A549 (cell line): Measurements from ENCODE around the gene HNRNPA1. TPM values are rescaled to one million over a fixed set of nuclear protein-coding genes. Genes with fewer than 3 reads are reported as not detected.

Experiments used
- ATAC-seq, 2 experiments: fragments of 200-7000 bp in 1 of 2; fragments of >200 bp in 1 of 2; cut with Nextera tagmentation in 1 of 2; cut with Tn5 transposase in 1 of 2; 3 replicates each; pipeline versions ENCODE4 v1.8.0 to v1.9.1; 2018 to 2020; ENCODE audit warnings: mild to moderate bottlenecking in 1 of 2, moderate library complexity in 1 of 2
- CTCF ChIA-PET: fragments of 300-600 bp; sonication (Branson Sonifier 250); formaldehyde crosslinking; extraction: SDS; loops from one replicate; lab custom pipeline; 2021; ENCODE audit warnings: antibody characterized with exemption, inconsistent platforms; lab: Yijun Ruan, JAX
- POLR2A ChIA-PET: fragments of 350-600 bp; formaldehyde crosslinking; extraction: SDS; loops from one replicate; lab custom pipeline; 2021; ENCODE audit warnings: antibody characterized with exemption, inconsistent platforms; lab: Yijun Ruan, JAX
- DNase-seq, 2 experiments: peaks; one replicate each; pipeline versions ENCODE4 v3.0.0 to v3.0.0-alpha.2; 2011 to 2016; ENCODE audit warnings: low read depth in 1 of 2, low spot score in 1 of 2
- FAIRE-seq: peaks from 2 replicates; lab custom pipeline; 2011; peaks lifted over from hg19 to GRCh38; lab: Jason Lieb, UNC
- H3K27ac ChIP-seq, 2 experiments: fragments of >200 bp; sonication (Bioruptor Twin); formaldehyde crosslinking; 3 replicates each; pipeline ENCODE4 v1.5.1; 2016 to 2017
- H3K4me1 ChIP-seq: fragments of >200 bp; sonication (Bioruptor Twin); formaldehyde crosslinking; 3 replicates; pipeline ENCODE4 v1.6.1; 2016
- H3K4me2 ChIP-seq: fragments of >200 bp; sonication (Bioruptor Twin); formaldehyde crosslinking; 3 replicates; pipeline ENCODE4 v1.6.1; 2016
- H3K4me3 ChIP-seq: fragments of >200 bp; sonication (Bioruptor Twin); formaldehyde crosslinking; 3 replicates; pipeline ENCODE4 v1.5.1; 2016
- H3K9me3 ChIP-seq: fragments of >200 bp; sonication (Bioruptor Twin); formaldehyde crosslinking; 3 replicates; pipeline ENCODE4 v1.6.1; 2016
- ATOH8 ChIP-seq: fragments of 250-450 bp; sonication (Bioruptor Pico); IDR thresholded peaks from 2 replicates; pipeline ENCODE4 v1.5.0; 2020; ENCODE audit warnings: low read depth, mild to moderate bottlenecking, moderate library complexity
- BHLHE40 ChIP-seq: IDR thresholded peaks from 2 replicates; pipeline ENCODE4 v1.6.1; 2012; ENCODE audit warnings: low read depth, low read length, inconsistent platforms
- CBX2 ChIP-seq: fragments of 200-600 bp; sonication (generic); IDR thresholded peaks from 2 replicates; pipeline ENCODE4 v1.6.1; 2016; ENCODE audit warnings: low read depth, mild to moderate bottlenecking, borderline replicate concordance
- CEBPB ChIP-seq, 2 experiments: fragments of >200 bp in 1 of 2; sonication (Bioruptor Twin) in 1 of 2; formaldehyde crosslinking in 1 of 2; IDR thresholded peaks; 2 replicates each; pipeline ENCODE4 v1.6.1; 2012 to 2016
- FOSL2 ChIP-seq, 2 experiments: fragments of 450-650 bp in 1 of 2; fragments of >200 bp in 1 of 2; sonication (Bioruptor Twin) in 1 of 2; formaldehyde crosslinking; IDR thresholded peaks; 2 replicates each; pipeline versions ENCODE4 v1.5.0 to v1.6.1; 2016 to 2020; ENCODE audit warnings: mild to moderate bottlenecking in 1 of 2, moderate library complexity in 1 of 2
- HDAC2 ChIP-seq: fragments of 200-600 bp; sonication (generic); IDR thresholded peaks from 2 replicates; pipeline ENCODE4 v1.6.1; 2016
- HES2 ChIP-seq: fragments of >200 bp; sonication (Bioruptor Twin); formaldehyde crosslinking; IDR thresholded peaks from 2 replicates; pipeline ENCODE4 v1.6.1; 2016
- HEYL ChIP-seq: fragments of 250-450 bp; sonication (Bioruptor Pico); IDR thresholded peaks from 2 replicates; pipeline ENCODE4 v1.8.0; 2021; ENCODE audit warnings: mild to moderate bottlenecking, moderate library complexity
- HOXA7 ChIP-seq: fragments of 250-450 bp; sonication (Bioruptor Pico); IDR thresholded peaks from 2 replicates; pipeline ENCODE4 v1.5.0; 2020; ENCODE audit warnings: mild to moderate bottlenecking, moderate library complexity
- HOXB13 ChIP-seq: fragments of 250-450 bp; sonication (Bioruptor Pico); IDR thresholded peaks from 2 replicates; pipeline ENCODE4 v1.5.0; 2020; ENCODE audit warnings: low read depth, mild to moderate bottlenecking, moderate library complexity
- HOXB5 ChIP-seq: fragments of 250-450 bp; sonication (Bioruptor Pico); IDR thresholded peaks from 2 replicates; pipeline ENCODE4 v1.5.0; 2020; ENCODE audit warnings: mild to moderate bottlenecking, moderate library complexity
- MAZ ChIP-seq: fragments of 150-350 bp; IDR thresholded peaks from 2 replicates; pipeline ENCODE4 v1.6.1; 2014; ENCODE audit warnings: antibody characterized with exemption, low read depth, low read length, borderline replicate concordance
- NPAS2 ChIP-seq: fragments of 250-450 bp; sonication (Bioruptor Pico); IDR thresholded peaks from 2 replicates; pipeline ENCODE4 v1.8.0; 2022; ENCODE audit warnings: mild to moderate bottlenecking, moderate library complexity, borderline replicate concordance
- RARB ChIP-seq: fragments of 250-450 bp; sonication (Bioruptor Pico); IDR thresholded peaks from 2 replicates; pipeline ENCODE4 v1.8.0; 2021; ENCODE audit warnings: mild to moderate bottlenecking, moderate library complexity
- RFX5 ChIP-seq: fragments of 450-650 bp; IDR thresholded peaks from 2 replicates; pipeline ENCODE4 v1.7.1; 2014; ENCODE audit warnings: antibody characterized with exemption, mild to moderate bottlenecking, moderate library complexity
- SREBF2 ChIP-seq: fragments of 450-650 bp; IDR thresholded peaks from 2 replicates; pipeline ENCODE4 v1.6.1; 2014; ENCODE audit warnings: mild to moderate bottlenecking, moderate library complexity
- USF2 ChIP-seq: fragments of 450-650 bp; IDR thresholded peaks from 2 replicates; pipeline ENCODE4 v1.6.1; 2014; ENCODE audit warnings: antibody characterized with exemption
- ZC3H11A ChIP-seq: fragments of 450-650 bp; IDR thresholded peaks from 2 replicates; pipeline ENCODE4 v1.6.1; 2014; ENCODE audit warnings: antibody characterized with exemption, mild to moderate bottlenecking
- ZFP36 ChIP-seq: fragments of 450-650 bp; IDR thresholded peaks from 2 replicates; pipeline ENCODE4 v1.6.1; 2014; ENCODE audit warnings: borderline replicate concordance; ENCODE audit not compliant: partially characterized antibody
- ZNF302 ChIP-seq: fragments of 250-450 bp; sonication (Bioruptor Pico); IDR thresholded peaks from 2 replicates; pipeline ENCODE4 v1.9.0; 2021; ENCODE audit warnings: inconsistent platforms, mild to moderate bottlenecking, moderate library complexity
- WGBS: methylation state at CpG from one replicate; pipeline ENCODE4 v1.1.6; 2017; ENCODE audit errors: missing lambda C conversion rate; 5-methylcytosine and 5-hydroxymethylcytosine counted together
- polyA plus RNA-seq, 4 experiments: library from polyadenylated mRNA; depleted of rRNA in 3 of 4; stranded (reverse); fragments of >200 nt; fragmentation: RNase III in 1 of 4; extraction: RNeasy Plus Mini Kit Qiagen cat#74134 plus additional on column Dnase treatment in 1 of 4; gene quantifications; 2 replicates in 3 of 4; 3 replicates in 1 of 4; pipeline ENCODE4 v1.2.3, GENCODE V29; 2011 to 2017
- TF ChIP-seq, protein P1 (sequence below): IDR thresholded peaks from 2 replicates; pipeline ENCODE4 v1.6.1; 2012
- TF ChIP-seq, protein P2 (sequence below): fragments of 250-450 bp; sonication (Bioruptor Pico); IDR thresholded peaks from 2 replicates; pipeline ENCODE4 v1.5.0; 2021; ENCODE audit warnings: mild to moderate bottlenecking, moderate library complexity, borderline replicate concordance

The HNRNPA1 gene
- polyA plus RNA-seq, 2 of the 4 experiments (the other 2 are of a cell fraction), result 880 to 1,479 TPM

DNA sequence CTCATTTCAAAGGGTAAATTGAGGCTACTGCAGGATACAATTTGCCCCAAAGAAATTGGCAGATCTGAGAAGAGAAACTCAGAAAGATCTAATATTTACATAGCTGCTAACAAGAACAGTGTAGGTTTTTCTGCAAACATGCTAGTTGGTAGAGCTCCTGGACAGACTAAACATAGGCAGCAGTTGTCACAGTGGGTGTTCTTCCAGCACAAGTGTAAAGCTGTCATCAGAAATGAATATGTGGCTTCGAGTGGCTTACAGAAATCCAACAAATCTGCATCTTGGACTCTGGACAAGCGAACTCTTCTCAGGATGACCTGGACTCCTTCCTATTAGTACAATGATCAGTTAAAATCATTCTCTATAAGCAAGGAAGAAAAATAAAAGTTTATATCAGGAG, 6.5 kb upstream of the HNRNPA1 start (continued):
- TF ChIP-seq USF2 (no peak), ZNF302 (CRISPR knock-in tag) (no peak), BHLHE40 (no peak), NPAS2 (CRISPR knock-in tag) (no peak)

- Histone ChIP-seq H3K27ac (no peak overlapping the region), H3K9me3 (no peaks in the 10 kb centered on the region), H3K4me3 (no peak overlapping the region), H3K4me1 (peaks cover 11% of the 10 kb centered on the region), H3K4me2 (no peak overlapping the region)
- CTCF ChIA-PET, result interaction anchor here (0.8 to 3.6 kb wide), 5 partner anchors 9 to 92 kb away, joined by 3 to 16 read pairs (median 3); no protein-coding TSS in a partner anchor
- ATAC-seq (no peak), FAIRE-seq (no peak), DNase-seq (no peak)
- WGBS, result 91% methylated on average over 3 of the region's 3 CpGs
- POLR2A ChIA-PET, result no interaction called here
- no peak for TF ChIP-seq HOXB13 (CRISPR knock-in tag)
- no peak for TF ChIP-seq ATOH8 (CRISPR knock-in tag)
- TF ChIP-seq HES2, result no peak
- no peak for TF ChIP-seq SREBF2
- TF ChIP-seq CEBPB (IDR thresholded peaks at IDR 0.05), result no peak
- TF ChIP-seq ZFP36, result no peak
- TF ChIP-seq CBX2, result no peak
- no peak for TF ChIP-seq MAZ
- no peak for TF ChIP-seq RARB
- TF ChIP-seq BHLHE40, result no peak
- TF ChIP-seq, protein P1, sequence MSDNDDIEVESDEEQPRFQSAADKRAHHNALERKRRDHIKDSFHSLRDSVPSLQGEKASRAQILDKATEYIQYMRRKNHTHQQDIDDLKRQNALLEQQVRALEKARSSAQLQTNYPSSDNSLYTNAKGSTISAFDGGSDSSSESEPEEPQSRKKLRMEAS, result no peak
- TF ChIP-seq RFX5, result no peak
- TF ChIP-seq HEYL, result no peak
- no peak for TF ChIP-seq HDAC2
- no peak for TF ChIP-seq FOSL2 (IDR thresholded peaks at IDR 0.05)
- TF ChIP-seq FOSL2 (CRISPR knock-in tag; IDR thresholded peaks at IDR 0.05), result no peak
- no peak for TF ChIP-seq ZC3H11A
- no peak for TF ChIP-seq HOXB5 (CRISPR knock-in tag)
- no peak for TF ChIP-seq HOXA7 (CRISPR knock-in tag)
- TF ChIP-seq, protein P2, sequence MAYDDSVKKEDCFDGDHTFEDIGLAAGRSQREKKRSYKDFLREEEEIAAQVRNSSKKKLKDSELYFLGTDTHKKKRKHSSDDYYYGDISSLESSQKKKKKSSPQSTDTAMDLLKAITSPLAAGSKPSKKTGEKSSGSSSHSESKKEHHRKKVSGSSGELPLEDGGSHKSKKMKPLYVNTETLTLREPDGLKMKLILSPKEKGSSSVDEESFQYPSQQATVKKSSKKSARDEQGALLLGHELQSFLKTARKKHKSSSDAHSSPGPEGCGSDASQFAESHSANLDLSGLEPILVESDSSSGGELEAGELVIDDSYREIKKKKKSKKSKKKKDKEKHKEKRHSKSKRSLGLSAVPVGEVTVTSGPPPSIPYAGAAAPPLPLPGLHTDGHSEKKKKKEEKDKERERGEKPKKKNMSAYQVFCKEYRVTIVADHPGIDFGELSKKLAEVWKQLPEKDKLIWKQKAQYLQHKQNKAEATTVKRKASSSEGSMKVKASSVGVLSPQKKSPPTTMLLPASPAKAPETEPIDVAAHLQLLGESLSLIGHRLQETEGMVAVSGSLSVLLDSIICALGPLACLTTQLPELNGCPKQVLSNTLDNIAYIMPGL, result no peak
These were observed 4.2 kb upstream of the HNRNPA1 start for GRCh38 chr12:54276368-54276767.

- Histone ChIP-seq H3K27ac (peak overlapping the region; percentile 59 to 87; a peak in 4 of 6 replicates), H3K9me3 (no peaks in the 10 kb centered on the region), H3K4me2 (peak overlapping the region; percentile 86), H3K4me1 (peaks cover 11% of the 10 kb centered on the region), H3K4me3 (peak overlapping the region; percentile 88)
- no peak for TF ChIP-seq HEYL
- peak; percentile 65; the same call in 1 of the 2 replicates for TF ChIP-seq HOXA7 (CRISPR knock-in tag)
- DNase-seq (no peak), FAIRE-seq (no peak), ATAC-seq (no peak)
- ChIA-PET POLR2A (no interaction called here), CTCF (interaction anchor here (0.9 to 1.3 kb wide), 2 partner anchors 44 to 57 kb away, joined by 3 to 7 read pairs; no protein-coding TSS in a partner anchor)
- 74% methylated on average over 5 of the region's 5 CpGs for WGBS
These were observed 2.7 kb upstream of the HNRNPA1 start for GRCh38 chr12:54277823-54278276.
